Fibroblast of villous mesenchyme (primary cell): ENCODE results near the gene NDFIP2. TPM values are rescaled to one million over a fixed set of nuclear protein-coding genes. Genes with fewer than 3 reads are reported as not detected.

ENCODE experiments used
- DNase-seq: peaks from one replicate; pipeline ENCODE4 v3.0.0-alpha.2; 2010; ENCODE audit warnings: low read depth
- H3K4me3 ChIP-seq: 2 replicates; pipeline ENCODE4 v1.5.1; 2011; ENCODE audit warnings: low read depth, mild to moderate bottlenecking, low read length
- total RNA-seq: library from RNA; depleted of rRNA; stranded (reverse); fragments of >200 nt; gene quantifications from 2 replicates; pipeline ENCODE4 v1.2.3, GENCODE V29; 2012
- TF ChIP-seq, protein P1 (sequence below): IDR thresholded peaks from 2 replicates; pipeline ENCODE4 v1.5.1; 2012; ENCODE audit warnings: low read depth, mild to moderate bottlenecking, low read length; ENCODE audit not compliant: insufficient read depth

NDFIP2 gene
- total RNA-seq, 1 donor: 131 TPM

DNA sequence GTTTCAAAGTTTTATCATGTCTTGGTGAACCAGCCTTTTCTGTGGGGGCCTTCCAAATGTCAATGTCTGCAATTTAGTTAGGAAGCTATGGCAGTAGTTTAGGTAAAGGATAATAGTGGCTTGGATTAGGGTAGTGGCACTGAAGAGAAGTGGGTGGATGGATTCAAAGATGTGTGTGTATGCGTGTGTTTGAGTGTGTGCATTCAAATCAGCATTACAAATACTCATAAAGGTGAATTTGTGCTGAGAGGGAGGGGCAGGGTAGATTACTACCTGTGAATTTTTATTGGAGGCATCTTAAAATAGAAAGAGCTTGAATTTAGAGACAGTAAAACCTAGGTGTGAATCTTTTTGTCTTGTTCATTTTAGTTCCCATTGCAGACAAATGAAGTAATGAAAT, 16.9 kb downstream of the NDFIP2 start:
- no peak for DNase-seq
- TF ChIP-seq, protein P1, sequence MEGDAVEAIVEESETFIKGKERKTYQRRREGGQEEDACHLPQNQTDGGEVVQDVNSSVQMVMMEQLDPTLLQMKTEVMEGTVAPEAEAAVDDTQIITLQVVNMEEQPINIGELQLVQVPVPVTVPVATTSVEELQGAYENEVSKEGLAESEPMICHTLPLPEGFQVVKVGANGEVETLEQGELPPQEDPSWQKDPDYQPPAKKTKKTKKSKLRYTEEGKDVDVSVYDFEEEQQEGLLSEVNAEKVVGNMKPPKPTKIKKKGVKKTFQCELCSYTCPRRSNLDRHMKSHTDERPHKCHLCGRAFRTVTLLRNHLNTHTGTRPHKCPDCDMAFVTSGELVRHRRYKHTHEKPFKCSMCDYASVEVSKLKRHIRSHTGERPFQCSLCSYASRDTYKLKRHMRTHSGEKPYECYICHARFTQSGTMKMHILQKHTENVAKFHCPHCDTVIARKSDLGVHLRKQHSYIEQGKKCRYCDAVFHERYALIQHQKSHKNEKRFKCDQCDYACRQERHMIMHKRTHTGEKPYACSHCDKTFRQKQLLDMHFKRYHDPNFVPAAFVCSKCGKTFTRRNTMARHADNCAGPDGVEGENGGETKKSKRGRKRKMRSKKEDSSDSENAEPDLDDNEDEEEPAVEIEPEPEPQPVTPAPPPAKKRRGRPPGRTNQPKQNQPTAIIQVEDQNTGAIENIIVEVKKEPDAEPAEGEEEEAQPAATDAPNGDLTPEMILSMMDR: no peak
- no peak overlapping the region for H3K4me3 ChIP-seq

DNA sequence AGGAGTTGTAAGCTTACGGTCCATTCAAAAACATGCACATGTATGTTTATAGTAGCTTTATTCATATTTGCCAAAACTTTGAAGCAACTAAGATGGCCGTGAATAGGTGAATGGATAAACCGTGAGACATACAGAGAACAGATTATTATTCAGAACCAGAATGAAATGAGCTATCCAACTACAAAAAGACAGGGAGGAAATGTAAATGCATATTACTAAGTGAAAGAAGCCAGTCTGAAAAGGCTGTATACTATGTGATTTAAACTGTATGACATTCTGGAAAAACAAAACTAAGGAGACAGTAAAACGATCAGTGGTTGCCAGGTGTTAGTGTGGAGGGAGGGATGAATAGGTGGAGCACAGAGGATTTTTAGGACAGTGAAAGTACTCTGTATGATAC, 19.9 kb downstream of the NDFIP2 start:
- no peak overlapping the region for H3K4me3 ChIP-seq
- TF ChIP-seq, protein P1: no peak
- no peak for DNase-seq

DNA sequence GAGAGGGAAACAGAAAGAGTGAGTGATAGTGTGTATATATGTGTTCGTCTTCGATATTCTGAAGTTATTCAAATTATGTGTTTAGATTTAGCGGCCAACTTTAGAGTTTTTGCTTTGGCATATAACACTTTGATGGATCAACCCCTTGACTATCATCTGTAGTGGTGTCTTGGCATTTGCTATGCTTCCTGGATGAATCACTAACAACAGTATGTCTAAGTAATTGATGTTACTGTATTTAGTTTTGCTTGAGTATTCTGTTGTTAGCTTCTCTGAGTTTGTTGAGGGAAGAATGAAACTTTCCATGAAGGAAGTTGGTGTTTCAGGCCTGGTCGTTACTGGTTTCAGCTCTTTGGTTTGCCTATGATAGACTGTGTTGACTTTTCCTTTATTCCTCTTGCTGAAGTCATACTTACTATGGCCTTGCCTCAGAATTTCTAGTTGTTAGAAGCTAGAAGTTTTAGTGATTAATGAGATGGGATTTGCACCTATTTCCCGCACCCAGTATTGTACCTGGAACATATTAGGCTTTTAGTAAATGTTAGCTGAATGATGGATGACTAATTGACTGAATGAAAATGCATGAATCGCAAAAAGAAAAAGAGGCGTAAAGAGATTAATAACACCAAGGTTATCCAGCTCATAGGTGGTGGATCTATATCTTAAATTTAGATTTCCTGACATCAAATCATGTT, 20.7 kb downstream of the NDFIP2 start:
- no peak for DNase-seq
- TF ChIP-seq, protein P1: no peak
- no peak overlapping the region for H3K4me3 ChIP-seq

DNA sequence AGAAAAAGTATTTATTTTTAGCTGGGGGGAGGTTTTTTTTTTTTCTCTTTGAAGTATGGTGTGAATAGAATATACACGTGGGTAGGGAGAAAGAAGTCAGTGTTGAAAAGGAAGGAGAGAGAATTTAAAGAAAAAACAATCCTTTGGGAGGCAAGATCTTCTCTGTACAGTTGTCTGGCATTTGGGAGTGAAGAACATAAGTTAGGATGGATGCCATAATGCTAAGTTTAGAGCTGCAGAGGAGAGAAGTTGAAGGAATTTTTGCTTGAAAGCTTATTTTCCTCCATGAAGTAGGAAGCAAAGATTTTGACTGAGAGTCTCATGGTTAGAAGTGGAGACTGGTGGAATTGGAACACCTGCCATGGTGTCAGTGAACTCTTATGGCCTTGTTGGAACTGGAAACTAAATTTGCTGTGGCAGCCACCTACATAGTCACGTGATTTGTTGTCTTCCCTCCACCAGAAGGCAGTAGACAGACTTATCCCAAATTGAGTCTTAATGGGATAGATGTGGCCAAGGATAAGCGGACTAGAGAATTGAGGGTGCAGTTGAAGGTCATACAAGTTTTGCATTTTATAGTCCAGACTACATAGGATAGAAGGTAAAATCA, 22.0 kb downstream of the NDFIP2 start:
- TF ChIP-seq, protein P1: no peak
- no peak overlapping the region for H3K4me3 ChIP-seq
- DNase-seq: no peak

DNA sequence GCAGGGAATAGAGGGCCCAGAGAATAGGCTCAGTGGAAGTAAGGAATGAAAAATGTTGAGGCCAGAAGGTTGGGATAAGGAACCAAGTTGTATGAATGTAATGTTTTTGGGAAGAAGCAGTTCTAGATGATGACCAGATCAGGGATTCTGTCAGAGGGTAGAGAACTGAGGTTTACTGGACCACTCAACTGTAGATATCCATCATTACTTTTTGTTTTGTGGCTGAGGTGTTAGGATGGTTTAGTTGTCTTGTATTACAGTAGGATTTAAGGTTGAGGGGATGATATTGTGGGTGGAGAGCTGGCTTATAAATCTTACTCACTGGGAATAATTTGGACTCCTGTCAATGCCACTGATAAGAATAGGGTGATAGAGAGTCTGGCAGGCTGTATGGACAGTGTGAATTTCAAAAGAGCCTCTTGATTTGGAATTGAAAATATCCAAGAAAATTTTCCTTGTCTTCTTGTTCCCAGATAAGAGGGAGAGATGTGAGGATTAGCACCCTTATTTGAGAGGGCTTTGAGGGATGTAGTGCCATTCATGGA, 22.6 kb downstream of the NDFIP2 start:
- DNase-seq: no peak
- H3K4me3 ChIP-seq: no peak overlapping the region
- TF ChIP-seq, protein P1: no peak

DNA sequence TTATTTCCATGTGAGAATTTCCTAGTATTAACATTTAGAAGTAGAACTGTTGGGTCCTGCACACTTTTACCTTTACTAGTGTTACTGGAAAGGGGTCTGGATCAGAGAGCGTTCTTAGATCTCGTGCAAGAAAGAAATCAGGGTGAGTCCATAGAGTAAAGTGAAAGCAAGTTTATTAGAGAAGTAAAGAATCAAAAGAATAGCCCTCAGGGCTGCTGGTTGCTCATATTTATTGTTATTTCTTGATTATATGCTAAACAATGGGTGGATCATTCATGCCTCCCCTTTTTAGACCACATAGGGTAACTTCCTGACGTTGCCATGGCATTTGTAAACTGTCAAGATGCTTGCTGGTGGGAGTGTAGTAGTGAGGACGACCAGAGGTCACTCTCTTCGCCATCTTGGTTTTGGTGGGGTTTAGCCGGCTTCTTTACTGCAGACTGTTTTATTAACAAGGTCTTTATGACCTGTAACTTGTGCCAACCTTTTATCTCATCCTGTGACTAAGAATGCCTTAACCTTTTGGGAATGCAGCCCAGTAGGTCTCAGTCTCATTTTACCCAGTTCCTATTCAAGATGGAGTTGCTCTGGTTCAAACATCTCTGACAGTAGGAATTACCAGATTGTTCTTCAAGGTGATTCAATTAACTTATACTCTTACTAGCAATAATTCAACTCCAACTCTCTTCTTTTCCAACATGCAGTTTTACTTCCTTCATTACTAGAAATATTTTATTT, 27.4 kb downstream of the NDFIP2 start:
- peak; percentile 26 for DNase-seq
- TF ChIP-seq, protein P1: no peak
- H3K4me3 ChIP-seq: no peak overlapping the region
